ENCODE measurements around the gene MYO5C. TPM values are rescaled to one million over a fixed set of nuclear protein-coding genes. Genes with fewer than 3 reads are reported as not detected.

Gene MYO5C
- total and polyA plus RNA-seq, 2 donors (not counting 3 experiments of a cell fraction or from before 2014, with no cell fraction given) = 7.5 to 19.4 TPM

DNA sequence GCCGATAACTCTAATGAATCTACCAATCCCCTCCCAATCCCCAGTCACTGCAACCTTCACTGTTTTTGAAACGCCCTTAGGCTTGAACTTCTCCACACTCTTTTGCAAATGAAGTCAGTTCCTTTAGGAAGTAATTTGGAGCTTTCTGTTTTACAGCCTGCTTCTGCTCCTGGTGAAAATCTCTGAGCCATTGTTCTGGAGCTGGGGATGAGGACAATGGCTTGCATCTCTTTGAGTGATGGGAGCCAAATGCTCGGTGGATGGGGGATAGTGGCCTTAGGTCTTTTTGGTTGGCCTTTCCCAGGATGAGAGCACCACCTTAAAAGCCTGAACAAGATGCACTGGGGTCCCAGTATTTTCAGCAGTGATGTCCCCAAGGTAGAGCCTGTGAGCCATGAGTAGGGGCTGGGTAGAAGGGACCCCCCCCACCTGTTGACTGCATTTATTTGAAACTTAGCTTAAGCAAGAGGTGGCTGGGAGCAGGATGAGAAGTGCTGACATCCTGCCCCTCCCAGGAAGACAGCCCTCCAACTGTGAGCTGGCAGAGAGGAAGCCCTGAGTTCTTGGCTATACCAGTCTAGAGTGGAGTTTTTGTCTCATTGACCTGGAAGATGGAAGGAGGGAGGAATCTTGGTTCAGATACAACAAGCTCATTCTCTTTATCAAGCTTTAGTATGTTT is 7.6 kb upstream of the MYO5C start:
- H3K4me2 ChIP-seq (ENCODE audit: insufficient read depth, low read length) = no peak overlapping the region
- no peaks in the 10 kb centered on the region for H3K9me3 ChIP-seq (replicated peaks; ENCODE audit: control insufficient read depth, insufficient read depth, low read length)
- dilution Hi-C loops (cut with MboI; ENCODE audit: extremely low pct_ligation_motif_present, low sequenced_read_pairs) (no loop called here), intact Hi-C loops (cut with micrococcal nuclease) (no loop called here)
- BruUV-seq (replicated peaks) = no TSS peak
- POLR2A ChIA-PET = interaction anchor here (0.6 kb wide), 1 partner anchor 376 kb away, joined by 3 read pairs; no protein-coding TSS in a partner anchor
- H4K20me1 ChIP-seq (replicated peaks; ENCODE audit: control insufficient read depth, extremely low read depth, insufficient read depth, low read length) = no peaks in the 10 kb centered on the region
- H2AFZ ChIP-seq (ENCODE audit: low read depth, low read length) = no peak overlapping the region
- H3K79me2 ChIP-seq (ENCODE audit: control insufficient read depth, insufficient read depth, low read length) = no peaks in the 10 kb centered on the region
- FAIRE-seq = no peak
- H3K27me3 ChIP-seq (ENCODE audit: control insufficient read depth in 2 of 2, insufficient read depth in 2 of 2, low read length in 2 of 2) = no peaks in the 10 kb centered on the region
- no peaks in the 10 kb centered on the region for H3K36me3 ChIP-seq (ENCODE audit: control insufficient read depth in 2 of 2, extremely low read depth in 1 of 2, insufficient read depth in 2 of 2, low read length in 2 of 2)
- H3K9me1 ChIP-seq (replicated peaks; ENCODE audit: control insufficient read depth, extremely low read depth, insufficient read depth, low read length) = no peaks in the 10 kb centered on the region
- TF ChIP-seq JUN (IDR thresholded peaks at IDR 0.05; ENCODE audit: borderline replicate concordance, insufficient read depth, insufficient read length, low read depth) (no peak), POLR2AphosphoS5 (IDR thresholded peaks at IDR 0.05; ENCODE audit: insufficient read depth, low read depth, low read length) (no peak), EZH2 (IDR thresholded peaks at IDR 0.05; ENCODE audit: borderline replicate concordance, low read depth, low read length, severe bottlenecking) (no peak), MYC (IDR thresholded peaks at IDR 0.05; ENCODE audit: low read depth, low read length) (no peak), POLR2A (IDR thresholded peaks at IDR 0.05; ENCODE audit: low read depth, low read length) (no peak), GATA2 (IDR thresholded peaks at IDR 0.05; ENCODE audit: insufficient read depth, insufficient read length, low read depth, low read length) (no peak), FOS (IDR thresholded peaks at IDR 0.05; ENCODE audit: borderline replicate concordance, insufficient read depth, low read length) (no peak)
- TF ChIP-seq, protein P1, sequence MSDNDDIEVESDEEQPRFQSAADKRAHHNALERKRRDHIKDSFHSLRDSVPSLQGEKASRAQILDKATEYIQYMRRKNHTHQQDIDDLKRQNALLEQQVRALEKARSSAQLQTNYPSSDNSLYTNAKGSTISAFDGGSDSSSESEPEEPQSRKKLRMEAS (IDR thresholded peaks at IDR 0.05; ENCODE audit: insufficient read depth, insufficient read length) = no peak
- TF ChIP-seq, protein P2, sequence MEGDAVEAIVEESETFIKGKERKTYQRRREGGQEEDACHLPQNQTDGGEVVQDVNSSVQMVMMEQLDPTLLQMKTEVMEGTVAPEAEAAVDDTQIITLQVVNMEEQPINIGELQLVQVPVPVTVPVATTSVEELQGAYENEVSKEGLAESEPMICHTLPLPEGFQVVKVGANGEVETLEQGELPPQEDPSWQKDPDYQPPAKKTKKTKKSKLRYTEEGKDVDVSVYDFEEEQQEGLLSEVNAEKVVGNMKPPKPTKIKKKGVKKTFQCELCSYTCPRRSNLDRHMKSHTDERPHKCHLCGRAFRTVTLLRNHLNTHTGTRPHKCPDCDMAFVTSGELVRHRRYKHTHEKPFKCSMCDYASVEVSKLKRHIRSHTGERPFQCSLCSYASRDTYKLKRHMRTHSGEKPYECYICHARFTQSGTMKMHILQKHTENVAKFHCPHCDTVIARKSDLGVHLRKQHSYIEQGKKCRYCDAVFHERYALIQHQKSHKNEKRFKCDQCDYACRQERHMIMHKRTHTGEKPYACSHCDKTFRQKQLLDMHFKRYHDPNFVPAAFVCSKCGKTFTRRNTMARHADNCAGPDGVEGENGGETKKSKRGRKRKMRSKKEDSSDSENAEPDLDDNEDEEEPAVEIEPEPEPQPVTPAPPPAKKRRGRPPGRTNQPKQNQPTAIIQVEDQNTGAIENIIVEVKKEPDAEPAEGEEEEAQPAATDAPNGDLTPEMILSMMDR (IDR thresholded peaks at IDR 0.05; ENCODE audit: extremely low read depth in 1 of 2, insufficient read depth in 1 of 2, low read depth in 1 of 2, low read length in 2 of 2) = no peak
- no peaks in the 10 kb centered on the region for H3K4me1 ChIP-seq (ENCODE audit: control insufficient read depth, extremely low read depth, insufficient read depth, low read length)
- no peak overlapping the region for H3K9ac ChIP-seq (replicated peaks; ENCODE audit: extremely low read depth, insufficient read depth, low read length)
- CTCF ChIA-PET = interaction anchor here (0.6 to 1.3 kb wide), 4 partner anchors 9 to 47 kb away, joined by 3 read pairs; no protein-coding TSS in a partner anchor
- no peak overlapping the region for H3K27ac ChIP-seq (ENCODE audit: insufficient read depth, low read depth, low read length)
- H3K4me3 ChIP-seq (replicated peaks in 1 of 3; ENCODE audit: insufficient read depth in 1 of 3, low read depth in 1 of 3, low read length in 3 of 3) = no peak overlapping the region
- no peak for DNase-seq (ENCODE audit: low read depth, low spot score)
